Iris pigment epithelial cell (primary cell): ENCODE results near the gene JAG2.

Experiments used
- DNase-seq: peaks from one replicate; pipeline ENCODE4 v3.0.0-alpha.2; 2011; ENCODE audit warnings: low read depth

The JAG2 gene

GRCh38 chr14:105091517-105092170 is 76.9 kb downstream of the JAG2 start:
- DNase-seq: no peak

DNA sequence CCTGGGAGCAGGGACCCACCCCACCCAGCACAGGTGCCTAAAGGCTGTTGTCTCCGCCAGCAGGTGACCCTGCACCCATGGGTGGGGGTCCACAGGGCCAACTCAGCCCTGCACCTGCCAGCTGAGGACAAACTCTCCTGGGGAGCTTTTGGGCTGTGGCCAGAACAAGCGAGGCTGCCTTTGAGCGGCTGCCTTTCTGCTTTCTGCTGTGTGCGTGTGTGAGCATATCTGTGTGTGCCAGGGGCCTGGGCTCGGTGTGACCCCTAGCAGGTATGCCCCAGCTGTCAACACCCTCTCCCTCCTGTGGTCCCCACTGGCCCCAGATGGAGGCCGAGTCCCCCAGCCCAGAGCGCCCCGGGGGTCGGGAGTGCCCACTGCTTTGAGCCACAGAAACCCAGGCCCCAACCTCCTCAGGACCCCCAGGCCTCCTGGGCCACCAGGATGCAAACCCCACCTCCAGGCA is 77.5 kb downstream of the JAG2 start:
- DNase-seq: no peak
